ENCODE data around the gene WLS.

The WLS gene

GRCh38 chr1:68225781-68226180 lies 6.5 kb downstream of the WLS start:
- no peak for DNase-seq

DNA sequence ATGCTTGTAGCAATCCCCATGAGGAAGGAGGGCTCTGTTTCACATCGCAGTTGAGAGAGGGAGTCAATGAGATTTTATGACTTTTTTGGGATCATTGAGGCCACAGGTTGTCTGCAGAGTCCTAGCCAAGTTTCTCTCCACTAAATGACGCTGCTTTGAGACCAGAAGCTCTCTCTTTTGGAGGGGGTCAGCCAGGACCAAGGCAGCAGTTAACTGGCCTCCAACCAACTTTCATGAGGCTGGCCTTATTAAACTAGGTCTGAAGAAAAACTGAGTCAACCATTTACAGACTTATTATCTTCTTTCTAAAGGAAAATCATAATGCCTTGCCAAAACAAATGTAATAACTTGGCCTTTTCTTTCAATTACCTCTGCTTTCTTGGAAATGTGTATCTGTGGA lies 8.6 kb downstream of the WLS start:
- DNase-seq: no peak

- no peak for DNase-seq
Measured at GRCh38 chr1:68221980-68222373, 10.3 kb downstream of the WLS start.

DNA sequence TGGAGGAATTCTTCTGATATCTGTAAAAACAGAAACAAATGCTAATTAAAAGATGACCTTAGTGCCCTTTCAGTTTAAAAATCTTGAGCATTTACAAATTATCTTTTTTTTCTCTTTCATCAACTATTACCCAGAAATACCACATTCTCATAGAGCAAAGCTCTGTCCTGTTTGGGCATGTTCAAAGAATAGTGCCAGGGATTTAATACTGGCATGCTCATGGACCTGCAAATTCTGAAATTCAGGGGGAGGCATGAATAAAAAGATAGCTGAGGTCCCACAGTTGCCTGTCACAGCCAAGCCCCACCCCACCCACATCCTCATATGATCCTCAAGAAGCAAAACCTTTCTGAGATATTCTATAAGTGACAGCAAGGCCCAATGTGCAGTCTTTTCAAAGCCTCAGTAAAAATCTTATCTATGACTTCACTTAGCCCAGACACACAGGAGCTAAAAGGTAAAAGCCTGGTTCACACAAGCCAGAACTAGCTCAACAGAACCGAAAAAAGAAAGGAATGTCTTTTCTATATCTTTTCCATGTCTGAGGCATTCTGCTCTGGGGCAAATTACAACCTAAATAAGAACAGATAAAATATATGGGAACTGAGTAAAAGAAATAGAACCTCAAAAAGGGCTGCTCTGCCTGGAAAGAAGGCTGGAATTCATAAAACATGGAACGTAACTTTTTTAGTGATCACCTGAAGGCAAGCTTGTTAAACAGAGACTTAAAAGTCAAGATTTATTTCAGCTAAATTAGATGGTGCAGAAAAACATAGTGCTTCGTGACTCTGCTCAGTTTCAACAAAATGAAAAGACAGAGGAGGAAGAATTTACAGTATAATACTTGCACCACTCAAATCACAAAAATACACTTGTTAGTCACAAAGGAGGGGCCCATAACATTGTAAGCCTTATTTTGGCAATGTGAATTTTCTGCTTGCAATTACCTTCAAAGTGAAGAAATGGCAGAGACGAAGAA lies 11.0 kb downstream of the WLS start:
- no peak for DNase-seq

DNA sequence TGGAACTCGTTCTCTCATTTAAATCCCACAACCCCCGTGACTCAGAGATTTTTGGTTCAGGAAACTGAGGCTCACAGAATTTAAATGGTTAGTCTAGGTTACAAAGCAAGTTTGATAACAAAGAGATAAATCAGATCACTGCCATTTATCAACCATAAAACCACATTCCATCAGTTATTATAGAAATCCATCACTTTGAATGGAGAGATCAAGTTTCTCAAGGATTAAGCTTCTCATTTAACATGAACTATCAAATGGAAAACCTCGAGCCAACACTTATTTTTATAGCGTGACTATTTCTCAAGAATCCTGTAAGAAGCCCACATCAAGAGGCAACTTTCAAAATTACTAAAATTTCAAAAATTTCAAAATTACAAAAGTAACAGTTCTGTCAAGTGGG lies 11.9 kb downstream of the WLS start:
- DNase-seq: no peak

DNA sequence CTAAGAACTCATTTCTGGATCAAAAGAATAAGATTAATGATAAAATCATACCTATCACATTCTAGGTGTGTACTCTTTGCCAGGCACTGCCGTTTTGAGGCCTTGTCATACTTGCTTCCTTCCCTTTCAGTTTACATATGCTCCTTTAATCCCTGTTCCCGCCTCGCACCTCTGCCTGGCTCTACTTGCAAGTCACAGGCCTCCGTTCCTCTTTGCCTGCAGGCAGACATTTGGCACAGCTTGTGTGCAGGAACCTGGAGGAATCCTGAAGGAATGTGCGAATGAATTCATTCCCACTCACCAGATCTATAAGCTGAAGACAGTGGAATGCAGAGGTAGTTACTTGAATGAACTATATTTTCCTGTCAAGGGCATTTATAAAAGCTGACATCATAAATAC lies 13.8 kb downstream of the WLS start:
- no peak for DNase-seq

DNA sequence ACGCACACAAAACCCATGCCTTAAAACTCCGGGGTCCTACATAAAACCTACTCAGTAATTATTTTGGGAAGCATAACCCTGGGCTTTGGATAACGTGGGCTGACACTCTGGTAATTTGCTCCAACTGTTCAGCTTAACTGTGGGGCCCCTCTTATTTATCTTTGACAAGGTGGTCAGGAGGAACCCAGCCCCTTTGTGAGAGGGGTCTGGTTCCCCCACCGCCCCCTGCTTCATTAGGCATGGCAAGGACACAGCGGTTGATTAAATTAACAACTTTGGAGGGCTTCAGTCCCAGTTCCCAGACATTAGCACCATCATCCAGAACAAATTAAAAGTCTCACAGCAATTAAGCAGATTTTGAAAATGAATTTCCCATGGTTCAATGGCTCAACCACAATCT lies 14.7 kb downstream of the WLS start:
- DNase-seq: no peak

DNA sequence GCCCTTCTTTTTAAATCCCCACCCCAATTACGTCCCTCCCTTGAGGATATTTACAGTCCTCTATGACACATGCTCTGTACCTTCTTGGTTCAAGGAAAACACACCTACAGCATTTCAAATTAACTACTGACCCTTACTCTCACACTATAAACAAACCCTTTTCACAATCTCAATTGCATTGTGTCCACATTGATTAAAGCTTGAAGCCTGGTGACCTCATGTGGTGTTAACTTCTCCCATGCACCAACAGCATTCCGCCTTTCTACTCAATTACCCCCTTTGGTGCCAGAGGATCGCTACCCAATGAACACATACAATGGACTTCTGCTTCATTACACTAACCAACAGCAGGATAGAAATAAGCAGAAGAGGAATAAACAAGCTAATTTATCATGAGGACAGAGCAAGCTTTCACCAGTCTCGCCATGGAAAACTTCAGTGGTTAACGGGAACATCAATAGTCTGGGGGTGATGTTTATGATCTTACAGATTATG lies 15.2 kb downstream of the WLS start:
- no peak for DNase-seq

DNA sequence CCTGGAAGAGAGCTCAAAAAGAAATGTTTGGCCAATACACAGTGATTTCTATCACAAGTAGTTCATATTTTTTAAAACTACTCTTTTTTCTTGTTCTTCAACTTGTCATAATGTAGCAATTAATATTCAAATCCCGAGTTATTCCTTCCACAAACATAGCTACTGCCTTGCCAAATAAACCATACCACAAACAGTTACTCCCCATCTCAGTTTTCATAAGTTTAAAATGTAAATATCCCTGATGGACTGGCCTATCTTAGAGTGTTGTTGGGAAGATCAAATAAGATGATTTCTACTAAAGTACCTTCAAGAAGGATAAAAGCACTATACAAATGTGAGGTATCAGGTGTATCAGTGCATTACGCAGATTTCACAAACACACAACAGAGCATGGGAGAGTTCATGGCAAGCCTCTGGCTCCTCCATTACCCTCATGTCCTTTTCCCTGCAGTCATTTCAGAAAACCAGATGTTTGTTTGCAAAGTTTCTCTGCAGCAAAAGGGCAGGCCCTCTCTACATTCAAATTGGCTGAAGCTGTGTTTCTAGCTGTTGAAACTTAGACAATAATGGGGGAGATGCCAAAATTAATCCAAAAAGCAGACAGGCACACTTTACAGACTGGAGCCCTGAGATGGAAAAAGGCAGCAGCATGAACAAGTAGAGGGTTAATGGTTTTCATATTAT lies 16.1 kb downstream of the WLS start:
- no peak for DNase-seq

- peak; percentile 24 for DNase-seq
Measured at GRCh38 chr1:68213843-68214242, 18.5 kb downstream of the WLS start.

- no peak for DNase-seq
Measured at GRCh38 chr1:68211761-68212380, 20.5 kb downstream of the WLS start.

DNA sequence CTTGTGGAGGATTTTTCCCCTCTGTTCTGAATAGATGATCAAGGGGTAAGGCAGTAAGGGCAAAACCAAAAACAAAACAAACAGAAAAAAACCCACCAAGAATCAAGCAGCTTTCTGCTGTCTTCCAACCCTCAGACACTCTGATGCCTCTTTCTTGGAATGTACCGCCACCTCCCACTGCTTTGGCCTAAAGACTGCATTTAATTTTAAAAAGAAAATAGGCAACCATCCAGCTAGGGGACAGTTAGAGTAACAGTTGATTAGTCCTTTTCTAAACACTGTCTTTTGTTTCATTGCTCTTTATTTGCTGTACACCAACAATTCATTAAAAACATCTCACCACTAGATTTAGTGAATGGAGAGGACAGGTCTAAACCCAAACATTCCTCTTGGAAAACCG lies 21.5 kb downstream of the WLS start:
- DNase-seq: no peak

DNA sequence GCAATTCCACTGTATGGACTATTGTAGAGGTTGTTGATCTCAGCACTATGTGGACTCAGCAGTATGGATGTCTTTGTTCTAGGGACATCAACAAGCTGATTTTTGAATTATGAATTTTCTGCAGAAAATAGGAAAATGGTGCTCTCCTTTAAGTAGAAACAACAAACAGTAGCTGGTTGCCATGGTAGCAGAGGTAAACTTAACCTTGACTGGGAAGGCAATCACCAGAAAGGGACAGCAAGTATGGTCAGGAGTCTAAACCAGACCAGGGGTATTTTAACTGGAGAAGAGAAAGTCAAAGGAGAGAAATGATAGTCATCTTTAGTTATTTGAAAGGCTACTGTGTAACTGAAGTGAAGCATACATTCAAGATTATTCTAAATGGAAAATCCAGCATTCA lies 22.3 kb downstream of the WLS start:
- no peak for DNase-seq

GRCh38 chr1:68206848-68207689 lies 25.3 kb downstream of the WLS start:
- no peak for DNase-seq

- DNase-seq: no peak
Measured at GRCh38 chr1:68205794-68206358, 26.4 kb downstream of the WLS start.

GRCh38 chr1:68204977-68205630 lies 27.2 kb downstream of the WLS start:
- no peak for DNase-seq

DNA sequence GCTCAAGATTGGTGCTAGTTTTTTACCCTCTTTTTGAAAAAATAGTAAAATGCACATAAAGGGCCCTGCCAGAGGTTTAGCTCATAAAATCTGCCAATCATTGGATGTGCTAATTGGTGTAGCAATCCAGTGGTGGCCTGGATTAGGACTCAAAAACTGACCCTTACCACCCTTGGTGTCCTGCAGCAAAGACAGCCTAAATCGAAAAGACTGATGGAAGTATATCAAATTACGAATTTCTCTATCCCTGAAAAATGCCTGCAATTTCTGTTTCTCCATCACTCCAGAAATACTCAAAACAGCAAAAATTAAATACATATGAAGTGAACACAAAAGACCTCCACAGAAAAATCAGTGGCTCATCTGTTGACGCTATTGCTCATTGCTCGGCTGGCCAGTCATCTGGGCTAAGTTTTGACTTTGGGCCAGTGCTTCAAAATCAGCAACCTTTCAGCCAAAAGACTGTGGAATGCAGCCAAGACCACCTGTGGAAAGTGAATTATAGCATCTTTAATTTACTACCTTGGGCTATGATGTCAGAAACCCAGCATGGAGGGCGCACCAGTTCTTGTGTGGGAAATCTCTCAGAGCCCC lies 30.0 kb downstream of the WLS start:
- no peak for DNase-seq

GRCh38 chr1:68201546-68202238 lies 30.6 kb downstream of the WLS start:
- no peak for DNase-seq

- DNase-seq: no peak
Measured at GRCh38 chr1:68199603-68200002, 32.7 kb downstream of the WLS start.

GRCh38 chr1:68198752-68199151 lies 33.6 kb downstream of the WLS start:
- no peak for DNase-seq

DNA sequence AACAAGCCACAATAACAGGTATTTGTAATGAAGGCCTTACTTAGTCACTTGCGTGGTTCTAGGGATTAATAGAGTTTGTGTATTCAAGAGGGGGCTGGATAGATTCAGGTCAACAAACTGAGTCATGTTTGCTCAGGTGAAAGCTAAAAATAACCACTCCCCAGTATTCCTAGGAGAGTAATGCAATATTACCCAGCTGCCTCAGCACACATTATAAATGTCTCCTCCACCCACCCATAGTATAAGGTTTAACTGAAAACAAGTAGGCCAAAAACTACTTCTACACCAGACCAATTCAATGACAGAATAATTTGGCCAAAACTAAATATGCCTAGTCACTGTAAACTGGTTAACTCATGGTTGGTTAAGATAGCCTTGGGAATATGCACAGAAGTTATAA lies 34.4 kb downstream of the WLS start:
- no peak for DNase-seq

Measured in hematopoietic multipotent progenitor cell treated with erythropoietin and hydrocortisone succinate and interleukin-3 and kit ligand, for 4 days (in vitro differentiated cells).